Measurements from ENCODE around the gene EFNA5.

- TF ChIP-seq CTCF (IDR thresholded peaks at IDR 0.05) (no peak), ZFX (IDR thresholded peaks at IDR 0.05; ENCODE audit: borderline replicate concordance) (no peak)
These were observed 30.7 kb downstream of the EFNA5 start for GRCh38 chr5:107639990-107640389.

Data from 22Rv1 (cell line).